Occipital lobe (tissue), 2 donors: ENCODE results near the gene IGFN1. TPM values are rescaled to one million over a fixed set of nuclear protein-coding genes. Genes with fewer than 3 reads are reported as not detected.
A peak's percentile ranks its signal among the peaks of the same experiment; 100 is the strongest.
"Not testable (repeated sequence)": the region's sequence is repeated elsewhere in the genome, so short reads cannot be mapped to it uniquely, and the experiment has no call there.

Experiments
- DNase-seq: peaks from one replicate; lab custom pipeline; 2025; lab: John Stamatoyannopoulos, UW
- total RNA-seq: library from RNA; depleted of rRNA; stranded (reverse); fragments of >200 nt; gene quantifications from one replicate; pipeline ENCODE4 v1.2.3, GENCODE V29; 2014

IGFN1 gene
- total RNA-seq, 1 donor from 2014 or later = not detected

- DNase-seq = not testable (repeated sequence)
Observed at GRCh38 chr1:201163036-201163435, 27.6 kb upstream of the IGFN1 start.

- DNase-seq = no peak
Observed at GRCh38 chr1:201163707-201164106, 26.9 kb upstream of the IGFN1 start.

GRCh38 chr1:201164645-201165044, 26.0 kb upstream of the IGFN1 start:
- DNase-seq = no peak

GRCh38 chr1:201167041-201167991, 23.3 kb upstream of the IGFN1 start:
- DNase-seq = no peak

GRCh38 chr1:201169203-201169602, 21.4 kb upstream of the IGFN1 start:
- no peak for DNase-seq

- DNase-seq = no peak
Observed at GRCh38 chr1:201169971-201170532, 20.6 kb upstream of the IGFN1 start.

GRCh38 chr1:201170533-201171062, 20.0 kb upstream of the IGFN1 start:
- peak; percentile 94 for DNase-seq

DNA sequence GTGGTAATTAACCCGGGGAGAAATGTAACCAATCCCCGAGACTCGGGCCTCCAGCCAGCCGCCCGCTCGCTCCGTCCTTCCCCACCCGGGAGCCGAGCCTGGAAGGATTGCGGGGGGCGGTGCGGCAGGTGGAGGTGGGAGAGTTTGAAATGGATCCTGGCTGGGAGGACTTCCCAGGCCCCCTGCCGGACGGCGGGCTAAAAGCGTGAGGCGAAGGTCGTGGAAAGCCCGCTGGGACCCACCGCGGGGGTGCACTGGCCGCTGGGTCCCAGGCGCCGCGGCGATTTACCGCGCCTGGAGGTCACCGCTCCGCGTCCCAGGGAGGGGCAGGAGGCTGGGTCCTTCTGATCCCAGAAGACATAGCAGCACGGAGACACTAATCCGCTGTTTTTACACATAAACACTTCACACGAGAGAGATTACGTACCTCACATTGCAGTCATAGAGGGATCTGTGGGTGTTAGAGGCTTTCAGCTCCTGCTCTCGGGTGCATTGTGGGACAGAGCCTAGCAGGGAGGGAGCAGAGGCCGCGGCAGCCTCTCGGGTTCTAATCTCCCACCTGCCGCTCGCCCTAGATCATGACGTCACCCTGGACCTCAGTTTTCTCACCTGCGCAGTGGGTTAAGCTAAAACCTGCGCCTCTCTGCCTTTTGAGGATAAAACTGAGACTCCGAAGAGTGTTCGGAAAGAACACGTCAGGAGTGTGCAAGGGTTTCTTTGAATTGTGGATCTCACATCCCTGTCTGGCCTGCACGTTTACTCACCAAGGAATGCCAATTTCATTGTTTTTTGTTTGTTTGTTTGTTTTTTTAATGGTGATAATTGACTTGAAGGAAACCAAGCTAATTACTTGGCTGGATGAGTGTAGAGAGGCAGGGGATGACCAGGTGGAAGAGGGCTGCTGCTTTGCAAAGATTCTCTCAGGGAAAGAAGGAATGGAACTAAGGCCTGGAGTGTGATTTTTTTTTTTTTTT, 19.3 kb upstream of the IGFN1 start:
- peak; percentile 49 for DNase-seq

DNA sequence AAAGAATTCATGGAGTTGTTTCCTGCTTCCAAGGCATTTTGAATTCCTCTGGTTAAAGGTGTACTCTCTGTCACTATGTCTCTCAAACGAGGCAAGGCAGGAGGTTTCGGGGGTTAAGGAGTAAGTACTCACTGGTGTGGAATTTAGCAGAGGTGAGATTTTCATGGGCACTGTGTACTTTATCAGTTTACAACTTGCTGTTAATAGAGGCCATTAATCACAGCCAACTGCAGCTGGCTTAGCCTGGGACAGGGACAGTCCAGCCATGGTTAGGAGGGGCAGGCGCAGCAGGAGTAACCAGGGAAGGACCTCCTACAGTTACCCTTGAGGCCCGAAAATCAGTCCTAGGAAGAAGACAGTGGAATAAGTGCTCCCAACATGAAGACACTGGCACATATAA, 18.3 kb upstream of the IGFN1 start:
- DNase-seq = no peak

- DNase-seq = no peak
Observed at GRCh38 chr1:201172999-201173610, 17.5 kb upstream of the IGFN1 start.

- no peak for DNase-seq
Observed at GRCh38 chr1:201173736-201174135, 16.9 kb upstream of the IGFN1 start.

DNA sequence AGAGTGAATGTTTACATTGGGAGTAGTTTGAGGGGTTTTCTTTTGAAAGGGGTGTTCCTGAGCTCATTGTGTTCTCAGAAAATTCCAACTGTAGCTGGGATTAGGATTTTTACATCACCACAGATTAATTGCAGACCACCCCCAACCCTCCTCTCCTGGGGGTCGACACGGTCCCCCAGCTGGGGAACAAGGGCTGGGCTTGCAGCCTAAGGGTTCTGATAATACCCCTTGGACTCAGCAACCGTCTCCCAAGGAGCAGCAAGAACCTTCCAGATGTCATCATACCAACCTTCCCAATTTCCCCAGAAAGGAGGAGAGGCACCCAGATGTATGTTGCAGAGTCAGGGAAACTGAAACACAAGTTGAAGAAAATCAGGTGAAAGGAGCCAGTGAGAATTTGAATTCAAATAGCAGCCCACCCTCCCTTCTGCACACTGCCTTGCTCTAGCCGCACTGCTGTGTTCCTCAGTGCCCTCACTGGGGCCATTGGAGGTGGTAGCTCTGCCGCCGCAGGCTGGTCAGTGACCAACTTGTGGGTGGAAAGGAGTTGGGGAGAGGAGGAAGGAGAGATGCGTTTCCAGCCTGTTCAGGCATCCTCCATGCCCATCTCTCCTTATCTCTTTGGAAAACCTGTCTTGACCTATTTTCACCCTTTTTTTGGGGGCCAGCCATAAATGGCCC, 14.7 kb upstream of the IGFN1 start:
- DNase-seq = no peak

DNA sequence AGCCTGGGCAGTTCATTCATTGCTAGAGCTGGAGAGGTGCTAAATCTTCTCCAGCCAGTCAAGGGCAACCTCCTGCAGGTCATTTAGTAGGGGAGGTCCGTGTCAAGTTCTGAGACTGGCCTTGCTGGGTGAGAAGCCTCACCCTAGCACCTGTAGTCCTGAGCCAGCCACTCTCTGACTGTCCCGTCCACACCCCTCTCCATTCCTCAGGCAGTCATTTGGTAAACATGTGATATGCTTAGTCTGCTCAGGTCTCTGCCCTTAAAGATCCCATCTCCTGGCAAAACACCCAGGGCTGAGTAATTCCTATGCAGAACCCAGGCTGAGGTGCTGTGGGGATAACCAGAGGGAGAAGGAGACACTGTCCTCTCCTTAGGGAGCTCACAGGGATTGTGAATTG, 13.7 kb upstream of the IGFN1 start:
- no peak for DNase-seq

DNA sequence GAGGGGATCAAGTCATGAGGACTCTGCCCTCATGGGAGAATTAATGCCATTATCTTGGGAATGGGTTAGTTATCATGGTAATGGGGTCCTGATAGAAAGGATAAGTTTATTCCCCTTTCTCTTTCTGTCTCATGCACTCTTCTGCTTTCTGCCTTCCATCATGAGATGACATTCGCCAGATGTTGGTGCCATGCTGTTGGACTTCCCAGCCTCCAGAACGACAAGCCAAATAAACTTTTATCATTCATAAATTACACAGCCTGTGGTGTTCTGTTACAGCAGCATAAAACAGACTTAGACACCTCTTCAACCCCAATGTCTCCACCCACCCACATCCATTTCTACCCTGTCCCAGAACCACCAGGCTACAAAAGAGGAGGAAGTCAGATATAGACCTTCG, 11.9 kb upstream of the IGFN1 start:
- DNase-seq = no peak

DNA sequence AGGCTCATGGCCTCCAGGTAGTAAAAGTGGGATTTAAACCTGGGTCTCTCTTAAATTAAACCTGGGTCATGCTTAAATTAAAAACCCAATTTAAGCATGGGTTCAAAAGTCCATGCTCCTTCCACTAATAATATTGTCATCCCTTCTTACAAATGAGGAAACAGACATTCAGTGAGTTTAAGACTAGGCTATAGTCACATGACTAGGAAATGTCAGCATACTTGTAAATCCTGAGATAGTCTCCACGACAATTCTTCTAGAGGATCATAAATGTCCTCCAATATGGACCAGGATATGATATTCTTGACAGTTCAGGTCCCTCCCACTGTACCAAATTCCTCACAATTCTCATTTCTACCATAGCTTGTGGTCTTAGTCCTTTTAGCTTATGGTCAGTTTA, 10.5 kb upstream of the IGFN1 start:
- DNase-seq = no peak

DNA sequence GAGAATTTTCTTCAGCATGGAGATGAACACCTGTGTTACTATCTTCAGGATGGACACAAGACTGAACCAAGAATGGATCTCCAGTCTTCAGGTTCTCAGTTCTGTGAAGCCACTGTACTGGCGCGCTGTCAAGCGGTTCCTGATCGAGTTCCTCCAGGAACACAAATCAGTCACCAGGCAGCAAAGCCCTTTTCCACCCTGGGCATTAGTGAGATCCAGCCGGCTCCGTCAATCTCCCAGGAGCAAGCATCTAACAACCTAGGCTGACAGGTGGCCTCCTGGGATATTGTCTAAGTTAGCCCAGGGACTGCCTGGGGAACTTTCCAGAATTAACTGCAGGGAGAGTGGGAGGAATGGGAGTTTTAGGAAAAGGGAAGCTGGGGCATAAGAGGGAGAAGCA, 9.7 kb upstream of the IGFN1 start:
- no peak for DNase-seq

DNA sequence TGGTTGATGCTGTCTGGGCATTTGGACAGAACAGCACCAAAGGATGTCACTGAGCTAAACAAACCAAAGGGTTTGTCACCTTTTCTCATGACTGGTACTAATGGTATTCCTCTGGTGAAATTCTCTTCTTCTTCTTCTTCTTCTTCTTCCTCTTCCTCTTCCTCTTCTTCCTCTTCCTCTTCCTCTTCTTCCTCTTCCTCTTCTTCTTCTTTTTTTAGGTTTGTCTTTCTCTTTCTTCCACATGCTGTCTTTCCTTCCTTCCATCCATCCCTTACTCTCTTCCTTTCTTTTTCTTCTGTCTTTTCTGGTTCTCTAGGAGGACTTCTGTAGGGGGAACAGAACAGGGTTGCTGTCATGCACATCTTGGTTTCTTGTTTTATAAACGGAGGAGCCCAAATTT, 9.3 kb upstream of the IGFN1 start:
- no peak for DNase-seq

GRCh38 chr1:201181726-201182125, 8.9 kb upstream of the IGFN1 start:
- DNase-seq = no peak

DNA sequence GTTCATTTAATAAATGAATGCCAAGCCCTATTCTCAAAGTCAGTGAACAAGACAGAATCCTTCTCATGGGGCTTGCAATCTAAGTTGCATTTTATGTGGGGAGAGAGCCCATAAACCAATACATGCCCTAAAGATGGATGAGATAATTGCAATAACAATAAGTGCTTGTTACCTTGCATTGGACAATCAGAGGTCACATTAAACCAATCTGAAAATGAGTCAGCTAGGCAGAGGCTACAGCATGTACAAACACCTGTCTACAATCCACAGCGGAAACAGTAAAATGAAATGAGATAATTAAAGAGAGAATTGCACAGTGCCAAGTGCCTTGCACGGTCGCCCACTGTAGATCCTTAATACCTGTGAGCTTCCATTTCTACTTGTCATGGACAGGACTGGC, 7.4 kb upstream of the IGFN1 start:
- DNase-seq = no peak

DNA sequence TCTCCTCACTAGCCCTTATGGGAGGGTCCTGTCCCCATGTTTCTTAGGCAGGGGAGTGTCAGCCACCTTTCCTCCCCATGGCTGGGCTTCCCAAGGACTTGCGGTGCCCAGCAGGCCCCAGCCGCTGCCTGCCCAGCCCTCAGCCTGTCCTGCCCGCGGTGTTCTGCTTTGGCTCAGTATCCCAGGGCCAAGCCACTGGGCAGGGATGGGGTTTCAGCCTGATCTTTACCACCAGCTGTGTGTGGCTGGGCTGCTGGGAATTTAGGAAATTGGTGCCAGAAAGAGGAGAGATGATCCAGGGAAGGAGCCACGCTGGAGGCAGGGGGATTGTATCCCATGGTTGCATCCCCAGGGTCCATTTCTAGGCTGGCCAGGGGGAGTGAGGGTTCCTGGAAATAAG, 6.9 kb upstream of the IGFN1 start:
- DNase-seq = no peak
